Activated CD4-positive, alpha-beta T cell treated with anti-CD3 and anti-CD28 coated beads, Interleukin-2, amount 10 ng/mL, durations not matched to agents 7 days and 5 days (primary cell): ENCODE measurements around the gene ANKS1A. TPM values are rescaled to one million over a fixed set of nuclear protein-coding genes. Genes with fewer than 3 reads are reported as not detected.
"Not testable (repeated sequence)": the region's sequence is repeated elsewhere in the genome, so short reads cannot be mapped to it uniquely, and the experiment has no call there.

Experiments
- CTCF ChIA-PET: fragments of 350-600 bp; sonication (Branson Sonifier 250); formaldehyde crosslinking; loops from one replicate; lab custom pipeline; 2021; ENCODE audit warnings: antibody characterized with exemption; lab: Charles Lee
- POLR2A ChIA-PET: fragments of 350-600 bp; sonication (Branson Sonifier 250); formaldehyde crosslinking; loops from one replicate; lab custom pipeline; 2021; ENCODE audit warnings: antibody characterized with exemption; lab: Charles Lee
- DNase-seq: peaks from one replicate; pipeline ENCODE4 v3.0.0-alpha.2; 2020
- H3K27ac Mint-ChIP-seq: one replicate; pipeline ENCODE4 v1.8.0; 2021; ENCODE audit warnings: mild to moderate bottlenecking, moderate library complexity, mixed read lengths
- H3K27me3 Mint-ChIP-seq: one replicate; pipeline ENCODE4 v1.8.0; 2021; ENCODE audit warnings: mixed read lengths
- H3K36me3 Mint-ChIP-seq: one replicate; pipeline ENCODE4 v1.8.0; 2021; ENCODE audit warnings: low read depth, mixed read lengths
- H3K4me1 Mint-ChIP-seq: one replicate; pipeline ENCODE4 v1.8.0; 2021; ENCODE audit warnings: mixed read lengths
- H3K4me3 Mint-ChIP-seq: one replicate; pipeline ENCODE4 v1.8.0; 2021; ENCODE audit warnings: mild to moderate bottlenecking, moderate library complexity, mixed read lengths
- H3K9me3 Mint-ChIP-seq: one replicate; pipeline ENCODE4 v1.8.0; 2021; ENCODE audit warnings: mixed read lengths
- total RNA-seq, 2 experiments: library from RNA; stranded (reverse); gene quantifications; one replicate each; pipeline ENCODE4 v1.2.3, GENCODE V29; 2021

ANKS1A gene
- total RNA-seq, 2 experiments from 2014 or later, result 8.4 to 8.8 TPM

DNA sequence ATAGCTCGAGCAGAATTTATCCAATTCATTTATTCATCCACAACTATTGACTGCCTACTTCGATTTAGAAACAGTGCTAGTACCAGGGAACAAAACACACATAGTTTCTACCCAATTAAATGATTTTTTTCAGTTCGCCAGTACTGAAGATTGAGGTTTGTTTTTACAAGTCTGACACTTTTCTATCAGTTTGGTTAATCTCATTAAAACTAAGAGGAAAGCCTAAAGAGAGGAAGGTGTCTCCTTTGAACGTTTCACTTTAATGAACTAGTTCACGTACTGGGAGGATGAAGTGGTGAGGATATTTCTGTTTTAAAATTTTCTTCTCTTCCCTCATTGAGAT is 570 bp upstream of the ANKS1A start:
- Mint-ChIP-seq H3K4me3 (peak overlapping the region; percentile 98), H3K36me3 (peaks cover 20% of the 10 kb centered on the region), H3K27ac (peak overlapping the region; percentile 99), H3K4me1 (peaks cover 50% of the 10 kb centered on the region), H3K9me3 (peaks cover 4% of the 10 kb centered on the region), H3K27me3 (peaks cover 10% of the 10 kb centered on the region)
- POLR2A ChIA-PET, result interaction anchor here (0.5 to 1.9 kb wide), 3 partner anchors 38 to 493 kb away, joined by 3 to 7 read pairs (median 4); partner anchors contain the start of gene SNRPC
- CTCF ChIA-PET, result interaction anchor here (0.7 to 1.9 kb wide), 6 partner anchors 10 to 1243 kb away, joined by 3 to 5 read pairs (median 4); no protein-coding TSS in a partner anchor
- DNase-seq, result no peak

DNA sequence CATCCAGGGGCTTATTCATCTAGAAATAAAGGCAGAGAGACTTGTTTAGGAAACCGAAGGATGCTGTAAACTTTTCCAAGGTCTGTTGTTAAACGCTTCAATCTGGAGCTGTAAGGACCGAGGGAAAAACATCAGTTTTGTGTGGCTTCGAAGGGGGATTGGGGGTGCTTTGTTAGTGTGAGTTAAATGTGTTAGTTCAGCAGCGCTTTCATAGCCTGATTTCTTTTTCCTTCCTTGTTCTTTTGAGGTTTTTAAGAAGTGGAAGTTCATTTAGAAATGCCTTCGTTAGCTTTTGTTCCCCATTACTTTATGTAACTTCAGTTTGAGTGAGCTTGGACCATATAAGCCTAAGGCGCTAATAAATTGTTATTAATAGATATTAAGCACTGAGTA is 1.5 kb downstream of the ANKS1A start:
- Mint-ChIP-seq H3K9me3 (no peaks in the 10 kb centered on the region), H3K4me3 (peak overlapping the region; percentile 98), H3K27me3 (peaks cover 12% of the 10 kb centered on the region), H3K27ac (no peak overlapping the region), H3K4me1 (peaks cover 35% of the 10 kb centered on the region), H3K36me3 (peaks cover 3% of the 10 kb centered on the region)
- no peak for DNase-seq
- POLR2A ChIA-PET, result no interaction called here
- CTCF ChIA-PET, result interaction anchor here (0.8 kb wide), 1 partner anchor 11 kb away, joined by 4 read pairs; no protein-coding TSS in a partner anchor

DNA sequence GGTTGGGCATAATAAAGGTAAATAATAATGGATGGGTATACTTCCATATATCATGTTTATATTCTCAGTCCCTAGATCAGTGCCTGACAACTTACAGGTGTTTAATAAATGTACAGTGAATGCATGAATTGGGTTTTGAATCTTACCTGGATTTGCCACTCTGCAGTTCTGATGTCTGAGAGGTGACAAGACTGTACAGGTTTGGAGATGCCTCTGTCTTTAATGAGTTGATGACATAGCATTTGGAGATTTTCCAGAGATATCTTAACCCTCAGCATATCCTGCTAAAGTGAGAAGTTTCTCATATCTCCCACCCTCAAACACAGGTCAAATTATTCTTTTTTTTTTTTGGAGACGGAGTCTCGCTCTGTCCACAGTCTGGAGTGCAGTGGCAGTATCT is 2.2 kb downstream of the ANKS1A start:
- peaks cover 3% of the 10 kb centered on the region for H3K36me3 Mint-ChIP-seq
- ChIA-PET POLR2A (no interaction called here), CTCF (interaction anchor here (0.8 to 1.4 kb wide), 3 partner anchors 12 to 30 kb away, joined by 3 to 5 read pairs (median 4); no protein-coding TSS in a partner anchor)
- no peaks in the 10 kb centered on the region for H3K9me3 Mint-ChIP-seq
- peak overlapping the region; percentile 17 for H3K4me3 Mint-ChIP-seq
- peaks cover 31% of the 10 kb centered on the region for H3K4me1 Mint-ChIP-seq
- peaks cover 12% of the 10 kb centered on the region for H3K27me3 Mint-ChIP-seq
- no peak for DNase-seq
- no peak overlapping the region for H3K27ac Mint-ChIP-seq

DNA sequence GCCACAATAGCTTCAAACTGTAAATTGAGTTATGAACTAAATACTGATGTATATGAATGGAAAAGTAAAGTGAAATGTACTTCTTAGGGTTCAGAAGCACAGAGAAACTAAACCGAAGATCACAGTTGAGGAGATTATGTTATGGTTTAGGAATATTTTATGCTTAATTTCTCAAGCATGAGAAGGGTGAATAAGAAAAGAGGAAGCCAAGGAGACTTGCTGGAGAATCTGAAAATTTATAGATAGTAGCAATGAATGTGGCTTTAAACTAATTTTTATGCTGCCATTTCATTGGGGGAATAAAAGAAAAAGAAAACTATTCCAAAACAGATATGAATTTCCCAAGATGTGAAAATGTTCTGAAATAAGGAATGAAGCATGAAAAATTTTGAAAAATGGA is 5.6 kb downstream of the ANKS1A start:
- POLR2A ChIA-PET, result no interaction called here
- Mint-ChIP-seq H3K27ac (no peak overlapping the region), H3K9me3 (no peaks in the 10 kb centered on the region), H3K4me3 (no peak overlapping the region), H3K27me3 (peaks cover 12% of the 10 kb centered on the region), H3K36me3 (no peaks in the 10 kb centered on the region), H3K4me1 (peaks cover 13% of the 10 kb centered on the region)
- CTCF ChIA-PET, result no interaction called here
- no peak for DNase-seq

DNA sequence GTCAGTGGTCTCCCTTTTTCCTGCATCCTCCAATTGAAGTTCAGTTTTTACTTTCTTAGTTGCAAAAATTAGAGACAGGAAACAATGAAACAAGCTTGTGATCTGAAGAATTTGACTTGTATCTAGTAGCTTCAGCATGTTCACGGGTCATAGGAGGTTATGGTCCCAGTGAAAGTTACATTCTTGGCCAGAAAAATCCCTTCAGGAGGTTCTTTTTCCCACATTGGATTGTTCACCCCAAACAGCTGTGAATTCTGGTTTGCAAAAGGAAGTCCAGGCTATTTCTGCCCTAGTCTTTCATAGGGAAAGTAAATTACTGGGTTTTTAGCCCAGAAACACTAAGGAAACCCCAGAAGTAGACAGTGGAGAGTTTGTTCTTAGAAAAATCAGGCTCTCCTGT is 8.1 kb downstream of the ANKS1A start:
- POLR2A ChIA-PET, result no interaction called here
- Mint-ChIP-seq H3K4me1 (no peaks in the 10 kb centered on the region), H3K4me3 (no peak overlapping the region), H3K27ac (no peak overlapping the region), H3K27me3 (peaks cover 2% of the 10 kb centered on the region), H3K9me3 (no peaks in the 10 kb centered on the region), H3K36me3 (no peaks in the 10 kb centered on the region)
- CTCF ChIA-PET, result interaction anchor here (0.8 kb wide), 1 partner anchor 18 kb away, joined by 4 read pairs; no protein-coding TSS in a partner anchor
- DNase-seq, result no peak

DNA sequence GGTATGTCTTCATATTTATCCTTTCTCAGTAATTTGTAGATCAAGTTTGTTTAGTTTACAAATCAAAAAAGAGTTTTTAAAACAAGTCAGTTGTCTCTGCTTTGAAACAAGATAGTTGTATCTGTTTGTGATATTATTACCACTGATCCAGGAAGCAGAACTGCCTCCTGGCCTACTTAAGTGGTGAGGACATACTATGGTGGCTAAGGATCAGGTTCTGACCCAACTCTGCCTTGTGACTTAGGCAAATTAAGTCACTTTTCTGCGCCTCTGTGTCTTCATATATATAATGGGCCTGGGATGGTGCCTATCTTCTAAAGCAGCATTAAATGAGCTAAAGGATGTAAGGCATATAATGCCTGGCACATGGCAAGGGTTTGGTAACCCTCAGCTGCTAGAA is 8.7 kb downstream of the ANKS1A start:
- POLR2A ChIA-PET, result interaction anchor here (0.6 kb wide), 1 partner anchor 106 kb away, joined by 4 read pairs; no protein-coding TSS in a partner anchor
- Mint-ChIP-seq H3K4me1 (no peaks in the 10 kb centered on the region), H3K4me3 (no peak overlapping the region), H3K9me3 (no peaks in the 10 kb centered on the region), H3K27me3 (peaks cover 2% of the 10 kb centered on the region), H3K27ac (no peak overlapping the region), H3K36me3 (no peaks in the 10 kb centered on the region)
- CTCF ChIA-PET, result interaction anchor here (0.7 to 1.4 kb wide), 3 partner anchors 9 to 52 kb away, joined by 3 to 4 read pairs (median 3); partner anchors contain the start of gene ANKS1A
- no peak for DNase-seq

DNA sequence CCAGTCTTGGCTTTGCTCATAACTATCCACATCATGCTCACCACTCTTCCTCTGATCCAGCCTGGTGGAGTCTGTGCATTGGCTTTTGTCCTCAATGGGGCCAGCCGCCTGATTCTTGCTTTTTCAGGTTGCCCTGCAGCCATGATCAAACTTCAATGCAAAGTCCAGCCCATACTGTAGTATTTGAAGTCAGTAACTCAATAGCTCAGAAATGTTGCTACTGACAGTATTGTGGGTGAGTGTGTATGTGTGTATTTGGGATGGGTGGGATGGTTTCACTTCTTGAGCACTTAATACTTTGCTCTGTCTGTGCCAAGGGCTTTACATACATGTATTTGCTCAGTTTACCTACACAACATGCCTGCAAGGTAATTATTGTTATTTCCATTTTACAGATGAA is 10.7 kb downstream of the ANKS1A start:
- DNase-seq, H3K36me3 Mint-ChIP-seq, H3K27me3 Mint-ChIP-seq, H3K4me3 Mint-ChIP-seq, H3K4me1 Mint-ChIP-seq, H3K9me3 Mint-ChIP-seq, H3K27ac Mint-ChIP-seq, POLR2A ChIA-PET: not testable (repeated sequence)
- CTCF ChIA-PET, result interaction anchor here (0.8 kb wide), 1 partner anchor 13 kb away, joined by 3 read pairs; no protein-coding TSS in a partner anchor

DNA sequence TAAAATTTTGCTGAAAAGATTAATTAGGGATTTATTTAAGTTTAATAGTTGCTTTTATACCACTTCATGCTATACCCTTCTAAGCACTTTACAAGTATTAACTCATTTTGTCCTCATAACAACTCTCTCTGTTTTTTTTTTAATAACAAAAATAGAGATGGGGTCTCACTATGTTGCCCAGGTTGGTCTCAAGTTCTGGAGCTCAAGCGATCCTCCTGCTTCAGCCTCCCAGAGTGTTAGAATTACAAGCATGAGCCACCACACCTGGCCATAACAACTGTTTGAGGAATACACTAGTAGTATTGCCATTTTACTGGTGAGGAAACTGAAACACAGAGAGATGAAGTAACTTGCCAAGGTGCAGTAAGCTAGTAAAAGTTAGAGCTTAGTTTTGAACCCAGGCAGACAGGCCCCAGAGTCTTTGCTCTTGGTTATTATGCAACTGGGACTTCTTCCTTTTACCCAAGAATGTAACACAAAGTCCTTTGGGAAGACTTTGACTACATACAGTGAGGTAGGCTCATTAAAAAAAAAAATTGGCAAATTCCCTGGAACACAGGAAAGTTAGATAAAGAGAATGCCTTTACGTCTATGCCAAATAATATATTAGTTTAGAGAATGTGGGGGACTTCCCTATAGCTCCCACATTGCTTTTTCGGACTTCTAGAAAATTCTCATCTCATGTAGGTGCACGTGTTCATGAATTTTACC is 11.4 kb downstream of the ANKS1A start:
- H3K27ac Mint-ChIP-seq, result no peak overlapping the region
- H3K4me1 Mint-ChIP-seq, result peaks cover 11% of the 10 kb centered on the region
- no peaks in the 10 kb centered on the region for H3K27me3 Mint-ChIP-seq
- no peaks in the 10 kb centered on the region for H3K9me3 Mint-ChIP-seq
- CTCF ChIA-PET, result interaction anchor here (0.7 kb wide), 1 partner anchor 1002 kb away, joined by 3 read pairs; no protein-coding TSS in a partner anchor
- POLR2A ChIA-PET, result no interaction called here
- H3K36me3 Mint-ChIP-seq, result peaks cover 3% of the 10 kb centered on the region
- DNase-seq, result no peak
- H3K4me3 Mint-ChIP-seq, result no peak overlapping the region

DNA sequence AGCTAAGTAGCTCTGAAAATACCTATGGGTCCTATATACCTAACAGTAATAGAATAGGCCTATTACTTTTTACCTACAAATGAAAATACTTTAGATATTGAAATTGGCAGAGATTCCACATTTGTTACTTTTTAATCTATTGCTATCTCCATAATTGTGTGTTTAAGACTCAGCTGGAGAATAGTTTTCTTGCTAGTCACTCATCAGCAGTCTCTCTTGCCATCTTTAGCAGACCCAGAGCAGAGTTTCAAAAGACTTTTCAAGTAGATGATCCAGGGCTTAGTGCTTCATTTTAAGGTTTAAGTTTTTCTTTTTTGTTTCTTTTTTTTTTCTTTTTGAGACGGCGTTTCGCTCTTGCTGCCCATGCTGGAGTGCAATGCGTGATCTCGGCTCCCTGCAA is 12.9 kb downstream of the ANKS1A start:
- H3K27me3 Mint-ChIP-seq, result peaks cover 12% of the 10 kb centered on the region
- H3K36me3 Mint-ChIP-seq, result peaks cover 6% of the 10 kb centered on the region
- no peaks in the 10 kb centered on the region for H3K9me3 Mint-ChIP-seq
- peaks cover 16% of the 10 kb centered on the region for H3K4me1 Mint-ChIP-seq
- CTCF ChIA-PET, result interaction anchor here (1.4 kb wide), 1 partner anchor 29 kb away, joined by 3 read pairs; no protein-coding TSS in a partner anchor
- H3K27ac Mint-ChIP-seq, result no peak overlapping the region
- no peak overlapping the region for H3K4me3 Mint-ChIP-seq
- DNase-seq, result no peak
- POLR2A ChIA-PET, result no interaction called here

DNA sequence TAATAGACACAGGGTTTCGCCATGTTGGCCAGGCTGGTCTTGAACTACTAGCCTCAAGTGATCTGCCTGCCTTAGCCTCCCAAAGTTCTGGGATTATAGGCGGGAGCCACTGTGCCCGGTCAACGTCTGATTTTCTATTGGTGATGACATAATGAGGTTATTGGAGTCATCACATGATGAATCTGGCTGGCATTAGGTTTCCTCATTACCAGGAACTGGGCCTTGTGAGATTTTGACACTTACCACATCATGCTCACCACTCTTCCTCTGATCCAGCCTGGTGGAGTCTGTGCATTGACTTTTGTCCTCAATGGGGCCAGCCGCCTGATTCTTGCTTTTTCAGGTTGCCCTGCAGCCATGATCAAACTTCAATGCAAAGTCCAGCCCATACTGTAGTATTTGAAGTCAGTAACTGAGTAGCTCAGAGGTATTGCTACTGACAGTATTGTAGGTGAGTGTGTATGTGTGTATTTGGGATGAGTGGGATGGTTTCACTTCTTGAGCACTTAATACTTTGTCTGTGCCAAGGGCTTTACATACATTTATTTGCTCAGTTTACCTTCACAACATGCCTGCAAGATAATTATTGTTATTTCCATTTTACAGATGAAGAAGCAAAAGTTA is 16.0 kb downstream of the ANKS1A start:
- Mint-ChIP-seq H3K4me3 (no peak overlapping the region), H3K27ac (no peak overlapping the region), H3K4me1 (peaks cover 23% of the 10 kb centered on the region), H3K9me3 (no peaks in the 10 kb centered on the region), H3K36me3 (peaks cover 6% of the 10 kb centered on the region), H3K27me3 (peaks cover 35% of the 10 kb centered on the region)
- POLR2A ChIA-PET, result no interaction called here
- no peak for DNase-seq
- CTCF ChIA-PET, result no interaction called here

DNA sequence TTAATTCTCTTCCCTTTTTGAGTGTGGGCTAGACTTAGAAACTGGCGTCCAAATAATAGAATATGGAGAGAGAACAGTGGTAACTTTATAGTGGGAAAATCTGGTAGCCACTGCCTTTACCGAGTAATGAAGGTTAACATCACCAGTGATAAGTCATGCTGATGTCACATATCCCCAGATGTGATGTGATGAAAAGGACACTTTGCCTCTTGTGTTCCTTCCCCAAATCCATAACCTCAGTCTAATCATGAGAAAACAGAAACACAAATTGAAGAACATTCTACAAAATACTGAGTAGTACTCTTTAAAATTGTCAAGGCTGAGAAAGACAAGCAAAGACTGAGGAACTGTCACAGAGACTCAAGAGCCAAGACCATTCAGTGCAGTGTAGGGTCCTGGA is 17.8 kb downstream of the ANKS1A start:
- peaks cover 29% of the 10 kb centered on the region for H3K4me1 Mint-ChIP-seq
- no peak overlapping the region for H3K27ac Mint-ChIP-seq
- H3K9me3 Mint-ChIP-seq, result no peaks in the 10 kb centered on the region
- CTCF ChIA-PET, result no interaction called here
- peaks cover 6% of the 10 kb centered on the region for H3K36me3 Mint-ChIP-seq
- peaks cover 48% of the 10 kb centered on the region for H3K27me3 Mint-ChIP-seq
- no peak overlapping the region for H3K4me3 Mint-ChIP-seq
- POLR2A ChIA-PET, result no interaction called here
- DNase-seq, result no peak

DNA sequence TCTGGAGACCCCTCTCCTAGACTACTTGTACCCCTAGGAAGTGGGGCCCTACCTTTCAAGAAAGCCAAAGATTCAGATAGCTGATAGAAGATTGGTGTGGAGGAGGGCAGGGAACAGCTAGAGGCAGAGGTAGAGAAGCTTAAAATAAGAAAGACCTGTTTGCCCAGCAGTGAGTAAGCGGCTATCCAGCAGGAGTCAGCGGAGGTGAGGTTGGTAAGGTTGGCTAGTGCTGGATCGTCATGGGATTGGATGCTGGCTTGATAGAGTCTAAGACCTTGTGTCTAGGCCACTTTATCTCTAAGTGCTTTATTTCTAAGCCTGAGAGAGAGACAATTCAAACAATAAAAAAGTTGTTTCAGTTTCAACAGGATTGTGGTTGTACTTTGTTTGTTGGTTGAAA is 19.1 kb downstream of the ANKS1A start:
- no peaks in the 10 kb centered on the region for H3K9me3 Mint-ChIP-seq

More for the DNA sequence above, 19.1 kb downstream of the ANKS1A start:
- H3K36me3 Mint-ChIP-seq, result peaks cover 6% of the 10 kb centered on the region
- POLR2A ChIA-PET, result interaction anchor here (0.7 kb wide), 1 partner anchor 10 kb away, joined by 3 read pairs; no protein-coding TSS in a partner anchor
- no peak overlapping the region for H3K27ac Mint-ChIP-seq
- H3K4me1 Mint-ChIP-seq, result peaks cover 41% of the 10 kb centered on the region
- no peak for DNase-seq
- CTCF ChIA-PET, result interaction anchor here (1.5 kb wide), 1 partner anchor 18 kb away, joined by 3 read pairs; no protein-coding TSS in a partner anchor
- H3K27me3 Mint-ChIP-seq, result peaks cover 49% of the 10 kb centered on the region
- no peak overlapping the region for H3K4me3 Mint-ChIP-seq
